ENCODE data around the gene DCP1A.

DNA sequence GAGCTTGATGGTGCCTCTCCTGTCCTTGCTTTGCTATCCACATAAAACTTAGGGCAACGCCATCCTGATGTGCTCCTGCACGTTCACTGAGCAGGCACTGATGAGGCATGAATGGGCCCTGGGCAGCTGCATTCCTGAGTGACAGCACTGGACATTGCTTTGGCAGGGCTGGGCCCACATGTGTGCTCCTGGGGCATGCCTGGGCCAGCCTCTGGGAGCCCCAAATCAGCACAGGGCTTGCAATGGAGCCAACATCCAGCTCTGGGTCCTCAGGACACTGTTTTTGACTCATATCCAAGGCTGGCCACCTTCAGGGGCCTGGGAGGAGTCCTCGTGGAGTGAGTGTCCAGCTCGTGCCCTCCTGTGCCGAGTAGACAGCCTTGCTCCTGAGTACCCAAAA is 85.6 kb downstream of the DCP1A start:
- TF ChIP-seq EP300 (IDR thresholded peaks at IDR 0.05): no peak
- TF ChIP-seq, protein P1, sequence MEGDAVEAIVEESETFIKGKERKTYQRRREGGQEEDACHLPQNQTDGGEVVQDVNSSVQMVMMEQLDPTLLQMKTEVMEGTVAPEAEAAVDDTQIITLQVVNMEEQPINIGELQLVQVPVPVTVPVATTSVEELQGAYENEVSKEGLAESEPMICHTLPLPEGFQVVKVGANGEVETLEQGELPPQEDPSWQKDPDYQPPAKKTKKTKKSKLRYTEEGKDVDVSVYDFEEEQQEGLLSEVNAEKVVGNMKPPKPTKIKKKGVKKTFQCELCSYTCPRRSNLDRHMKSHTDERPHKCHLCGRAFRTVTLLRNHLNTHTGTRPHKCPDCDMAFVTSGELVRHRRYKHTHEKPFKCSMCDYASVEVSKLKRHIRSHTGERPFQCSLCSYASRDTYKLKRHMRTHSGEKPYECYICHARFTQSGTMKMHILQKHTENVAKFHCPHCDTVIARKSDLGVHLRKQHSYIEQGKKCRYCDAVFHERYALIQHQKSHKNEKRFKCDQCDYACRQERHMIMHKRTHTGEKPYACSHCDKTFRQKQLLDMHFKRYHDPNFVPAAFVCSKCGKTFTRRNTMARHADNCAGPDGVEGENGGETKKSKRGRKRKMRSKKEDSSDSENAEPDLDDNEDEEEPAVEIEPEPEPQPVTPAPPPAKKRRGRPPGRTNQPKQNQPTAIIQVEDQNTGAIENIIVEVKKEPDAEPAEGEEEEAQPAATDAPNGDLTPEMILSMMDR (IDR thresholded peaks at IDR 0.05): no peak
- no peak for TF ChIP-seq POLR2A (IDR thresholded peaks at IDR 0.05)

All from tibial nerve (tissue), 4 donors.